Neuronal stem cell (in vitro differentiated cells): ENCODE data around the gene TTC29.

Experiments
- DNase-seq: peaks from one replicate; pipeline ENCODE4 v3.0.0-alpha.2; 2013; ENCODE audit warnings: low spot score
- H2AFZ ChIP-seq: one replicate; pipeline ENCODE4 v1.6.1; 2013; ENCODE audit warnings: mild to moderate bottlenecking, low read length, inconsistent platforms
- H2AK5ac ChIP-seq: 2 replicates; pipeline ENCODE4 v1.6.1; 2013; ENCODE audit warnings: low read depth, mild to moderate bottlenecking, inconsistent platforms, low read length, moderate library complexity, mixed read lengths
- H2BK120ac ChIP-seq: 2 replicates; pipeline ENCODE4 v1.6.1; 2013; ENCODE audit warnings: low read depth, mild to moderate bottlenecking, inconsistent platforms, low read length, moderate library complexity, mixed read lengths
- H2BK12ac ChIP-seq: one replicate; pipeline ENCODE4 v1.6.1; 2013; ENCODE audit warnings: low read length, inconsistent platforms
- H2BK15ac ChIP-seq: 2 replicates; pipeline ENCODE4 v1.6.1; 2013; ENCODE audit warnings: mild to moderate bottlenecking, low read length, inconsistent platforms, mixed read lengths
- H2BK5ac ChIP-seq: one replicate; pipeline ENCODE4 v1.6.1; 2013; ENCODE audit warnings: inconsistent platforms, mild to moderate bottlenecking, low read length, moderate library complexity
- H3K14ac ChIP-seq: one replicate; pipeline ENCODE4 v1.6.1; 2013; ENCODE audit warnings: low read length, inconsistent platforms
- H3K18ac ChIP-seq: 2 replicates; pipeline ENCODE4 v1.6.1; 2013; ENCODE audit warnings: low read length, inconsistent platforms
- H3K23ac ChIP-seq: 2 replicates; pipeline ENCODE4 v1.6.1; 2013; ENCODE audit warnings: low read depth, mild to moderate bottlenecking, mixed read lengths, low read length, inconsistent platforms; ENCODE audit not compliant: poor library complexity
- H3K27ac ChIP-seq: replicated peaks from 3 replicates; pipeline ENCODE4 v1.5.1; 2013; ENCODE audit warnings: low read length, inconsistent platforms
- H3K27me3 ChIP-seq, 3 experiments: 2 replicates each; pipeline ENCODE4 v1.6.1; 2013; ENCODE audit warnings: low read length in 3 of 3, mild to moderate bottlenecking in 2 of 3, inconsistent platforms in 1 of 3, low read depth in 1 of 3, mixed read lengths in 1 of 3, moderate library complexity in 1 of 3; ENCODE audit not compliant: control insufficient read depth in 3 of 3, insufficient read depth in 3 of 3
- H3K36me3 ChIP-seq, 2 donors: replicated peaks in 1 of 2; 2 replicates each; pipeline ENCODE4 v1.6.1; 2013; ENCODE audit warnings: low read length in 2 of 2; ENCODE audit not compliant: control insufficient read depth in 2 of 2, insufficient read depth in 2 of 2
- H3K4ac ChIP-seq: 2 replicates; pipeline ENCODE4 v1.6.1; 2013; ENCODE audit warnings: inconsistent platforms, mild to moderate bottlenecking, low read length, moderate library complexity
- H3K4me1 ChIP-seq, 2 donors: 1 replicate in 1 of 2; 2 replicates in 1 of 2; pipeline ENCODE4 v1.6.1; 2013; ENCODE audit warnings: low read length in 2 of 2, low read depth in 1 of 2; ENCODE audit not compliant: control insufficient read depth in 2 of 2, insufficient read depth in 1 of 2
- H3K4me2 ChIP-seq: one replicate; pipeline ENCODE4 v1.6.1; 2013; ENCODE audit warnings: mild to moderate bottlenecking, low read length, inconsistent platforms; ENCODE audit not compliant: insufficient read depth, poor library complexity, severe bottlenecking
- H3K4me3 ChIP-seq, 2 donors: 2 replicates each; pipeline ENCODE4 v1.5.1; 2013; ENCODE audit warnings: low read length in 2 of 2, mild to moderate bottlenecking in 2 of 2, inconsistent platforms in 1 of 2, moderate library complexity in 1 of 2
- H3K79me1 ChIP-seq: one replicate; pipeline ENCODE4 v1.6.1; 2013; ENCODE audit warnings: low read depth, mild to moderate bottlenecking, inconsistent platforms, low read length, moderate library complexity
- H3K9ac ChIP-seq: one replicate; pipeline ENCODE4 v1.6.1; 2013; ENCODE audit warnings: mild to moderate bottlenecking, low read depth, low read length, inconsistent platforms; ENCODE audit not compliant: poor library complexity
- H3K9me3 ChIP-seq, 2 donors: replicated peaks in 1 of 2; 2 replicates each; pipeline versions ENCODE3 to v1.6.1; 2013; ENCODE audit warnings: low read length in 2 of 2, mild to moderate bottlenecking in 2 of 2, inconsistent platforms in 1 of 2, low read depth in 1 of 2, mixed read lengths in 1 of 2, moderate library complexity in 1 of 2; ENCODE audit not compliant: control insufficient read depth in 2 of 2, insufficient read depth in 1 of 2
- H4K8ac ChIP-seq: one replicate; pipeline ENCODE4 v1.6.1; 2013; ENCODE audit warnings: low read depth, mild to moderate bottlenecking, inconsistent platforms, low read length, moderate library complexity
- H4K91ac ChIP-seq: one replicate; pipeline ENCODE4 v1.6.1; 2013; ENCODE audit warnings: low read length, low read depth, mild to moderate bottlenecking, inconsistent platforms; ENCODE audit not compliant: poor library complexity
- WGBS, 2 donors: extraction: QIAGEN DNeasy Blood & Tissue Kit; methylation state at CpG; one replicate each; pipeline ENCODE4 v1.1.7; 2013; ENCODE audit warnings: missing lambda C conversion rate in 2 of 2, mixed read lengths in 1 of 2; ENCODE audit not compliant: insufficient read length in 2 of 2, insufficient replicate concordance in 1 of 2; ENCODE audit errors: extremely low coverage in 2 of 2; 5-methylcytosine and 5-hydroxymethylcytosine counted together

TTC29 gene

GRCh38 chr4:146949559-146949958, 3.9 kb upstream of the TTC29 start:
- H2BK15ac ChIP-seq: no peak overlapping the region
- H3K4me1 ChIP-seq: peaks cover 3 to 6% of the 10 kb centered on the region in 2 donors
- no peak overlapping the region for H3K18ac ChIP-seq
- no peak overlapping the region for H4K91ac ChIP-seq
- H3K4ac ChIP-seq: no peak overlapping the region
- no peaks in the 10 kb centered on the region for H3K36me3 ChIP-seq
- H2AK5ac ChIP-seq: no peak overlapping the region
- H2BK5ac ChIP-seq: no peak overlapping the region
- H3K27me3 ChIP-seq: peaks cover 0 to 29% (median 0%) of the 10 kb centered on the region in 3 experiments
- H2BK120ac ChIP-seq: no peak overlapping the region
- H3K79me1 ChIP-seq: no peaks in the 10 kb centered on the region
- no peak overlapping the region for H3K4me2 ChIP-seq
- no peak for DNase-seq
- H3K9me3 ChIP-seq: no peaks in the 10 kb centered on the region
- H2BK12ac ChIP-seq: no peak overlapping the region
- no peak overlapping the region for H4K8ac ChIP-seq
- H3K4me3 ChIP-seq: no peak overlapping the region
- H3K14ac ChIP-seq: no peak overlapping the region
- H3K9ac ChIP-seq: no peak overlapping the region
- no peak overlapping the region for H3K23ac ChIP-seq
- H3K27ac ChIP-seq: no peak overlapping the region
- no peak overlapping the region for H2AFZ ChIP-seq

DNA sequence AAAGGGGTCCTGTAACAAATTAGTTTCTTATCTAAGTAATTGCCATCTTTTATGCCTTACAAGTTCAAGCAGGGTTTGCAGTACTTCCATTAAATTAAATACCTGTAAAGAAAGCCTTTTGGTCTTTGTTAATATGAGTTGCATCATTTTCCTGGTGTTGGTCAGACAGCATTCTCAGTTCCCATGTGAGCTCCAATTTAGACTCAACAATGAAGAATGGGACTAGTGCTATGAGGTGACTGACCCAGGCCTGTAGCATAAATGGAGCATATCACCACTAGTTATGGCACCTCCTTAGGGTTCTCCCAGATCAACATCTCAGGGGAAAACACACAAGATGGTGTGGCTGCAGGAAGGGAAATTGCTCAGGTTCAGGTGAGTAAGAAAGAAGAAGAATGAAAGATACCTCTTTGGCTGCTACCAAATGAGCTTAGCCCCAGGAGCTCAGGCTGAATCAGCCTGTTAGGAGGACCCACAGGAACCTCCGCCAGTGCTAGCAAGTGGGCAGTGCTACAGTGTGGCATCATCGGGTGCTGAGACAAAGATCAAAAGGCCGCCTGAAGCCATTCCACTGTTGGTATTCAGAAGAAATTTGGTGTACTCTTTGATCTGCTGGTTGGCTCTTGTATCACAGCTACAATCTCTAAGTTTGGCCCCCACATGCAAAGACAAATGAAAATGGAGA, 1.8 kb downstream of the TTC29 start:
- no peak overlapping the region for H3K23ac ChIP-seq
- no CpG with 5 or more reads among the region's 3 CpGs for WGBS, 2 donors
- H3K27ac ChIP-seq: no peak overlapping the region
- H4K8ac ChIP-seq: no peak overlapping the region
- no peak overlapping the region for H2BK5ac ChIP-seq
- H3K9me3 ChIP-seq: no peaks in the 10 kb centered on the region
- peaks cover 0 to 31% (median 0%) of the 10 kb centered on the region in 3 experiments for H3K27me3 ChIP-seq
- H4K91ac ChIP-seq: no peak overlapping the region
- no peak overlapping the region for H3K14ac ChIP-seq
- no peak overlapping the region for H3K18ac ChIP-seq
- no peak overlapping the region for H3K4ac ChIP-seq
- no peak overlapping the region for H2AFZ ChIP-seq
- peaks cover 2 to 6% of the 10 kb centered on the region in 2 donors for H3K4me1 ChIP-seq
- H2BK120ac ChIP-seq: no peak overlapping the region
- H2BK15ac ChIP-seq: no peak overlapping the region
- DNase-seq: no peak
- H2AK5ac ChIP-seq: no peak overlapping the region
- H3K79me1 ChIP-seq: no peaks in the 10 kb centered on the region
- no peak overlapping the region for H2BK12ac ChIP-seq
- H3K9ac ChIP-seq: no peak overlapping the region
- H3K4me3 ChIP-seq: no peak overlapping the region
- H3K36me3 ChIP-seq: no peaks in the 10 kb centered on the region
- H3K4me2 ChIP-seq: no peak overlapping the region

DNA sequence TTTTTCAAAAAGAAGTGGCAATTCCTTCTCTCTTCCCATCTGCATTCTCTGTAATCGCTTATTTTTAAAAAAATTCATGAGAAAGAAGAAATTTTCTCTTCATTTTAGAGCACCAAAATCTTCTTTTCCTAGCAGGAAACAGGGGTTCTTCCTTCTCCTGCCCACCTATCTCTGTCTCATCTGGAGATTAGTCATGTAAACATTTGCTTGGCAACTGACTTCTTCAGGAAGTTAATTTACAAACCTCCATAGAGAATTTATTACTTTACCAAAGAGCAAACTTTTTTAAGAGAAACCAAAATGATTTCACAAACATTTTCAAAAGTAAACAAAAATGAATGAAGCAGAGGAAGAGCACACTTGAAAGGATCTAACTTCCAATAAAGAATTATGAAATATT, 13.5 kb downstream of the TTC29 start:
- H3K4me3 ChIP-seq: no peak overlapping the region
- H3K27me3 ChIP-seq: no peaks in the 10 kb centered on the region
- H3K36me3 ChIP-seq: no peaks in the 10 kb centered on the region
- no peak overlapping the region for H3K23ac ChIP-seq
- H3K27ac ChIP-seq: no peak overlapping the region
- H2BK12ac ChIP-seq: no peak overlapping the region
- H3K4ac ChIP-seq: no peak overlapping the region
- no peak overlapping the region for H4K91ac ChIP-seq
- H4K8ac ChIP-seq: no peak overlapping the region
- no peak overlapping the region for H2AFZ ChIP-seq
- H3K18ac ChIP-seq: no peak overlapping the region
- DNase-seq: no peak
- WGBS, 2 donors: no CpG with 5 or more reads among the region's 1 CpG
- no peaks in the 10 kb centered on the region for H3K9me3 ChIP-seq
- no peaks in the 10 kb centered on the region for H3K79me1 ChIP-seq
- H2BK120ac ChIP-seq: no peak overlapping the region
- H3K14ac ChIP-seq: no peak overlapping the region
- no peak overlapping the region for H3K4me2 ChIP-seq
- H3K9ac ChIP-seq: no peak overlapping the region
- H3K4me1 ChIP-seq: no peaks in the 10 kb centered on the region
- H2AK5ac ChIP-seq: no peak overlapping the region
- no peak overlapping the region for H2BK5ac ChIP-seq
- no peak overlapping the region for H2BK15ac ChIP-seq

DNA sequence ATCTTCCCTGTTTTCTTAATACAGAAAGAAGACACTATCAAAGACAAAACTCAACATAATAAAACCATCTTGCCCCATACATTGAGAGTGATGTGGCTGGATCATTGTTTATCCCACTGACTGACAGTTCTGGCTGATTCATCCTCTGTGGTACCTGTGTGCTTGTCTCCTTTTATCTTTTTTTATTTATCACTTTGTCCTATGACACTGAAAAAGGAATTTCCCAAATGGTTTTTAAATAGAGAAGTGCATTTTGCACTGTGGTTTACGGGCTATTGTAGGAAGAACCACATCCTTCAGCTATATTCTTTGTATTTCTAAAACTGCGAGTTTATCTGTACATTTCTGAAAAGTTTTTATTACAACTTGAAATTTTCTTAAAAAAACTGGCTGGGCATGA, 15.0 kb downstream of the TTC29 start:
- Histone ChIP-seq H3K4me1 (no peaks in the 10 kb centered on the region), H3K4me3 (no peak overlapping the region), H2BK5ac (no peak overlapping the region), H3K18ac (no peak overlapping the region), H4K8ac (no peak overlapping the region), H3K4me2 (no peak overlapping the region), H2BK120ac (no peak overlapping the region), H3K4ac (no peak overlapping the region), H3K23ac (no peak overlapping the region), H2BK15ac (no peak overlapping the region), H3K79me1 (no peaks in the 10 kb centered on the region), H2BK12ac (no peak overlapping the region), H4K91ac (no peak overlapping the region), H3K27me3 (no peaks in the 10 kb centered on the region), H2AK5ac (no peak overlapping the region), H3K9ac (no peak overlapping the region), H3K9me3 (no peaks in the 10 kb centered on the region), H2AFZ (no peak overlapping the region), H3K27ac (no peak overlapping the region), H3K36me3 (no peaks in the 10 kb centered on the region), H3K14ac (no peak overlapping the region)
- no CpG with 5 or more reads among the region's 2 CpGs for WGBS, 2 donors
- DNase-seq: no peak
